Uterus (tissue), 2 donors: ENCODE measurements around the gene POTEJ.
"Not testable (repeated sequence)": the region's sequence is repeated elsewhere in the genome, so short reads cannot be mapped to it uniquely, and the experiment has no call there.

Source experiments
- POLR2A ChIP-seq, 2 donors: fragments of 450-650 bp; IDR thresholded peaks; one replicate each; pipeline ENCODE4 v1.6.1; 2016; ENCODE audit warnings: antibody characterized with exemption in 2 of 2, mild to moderate bottlenecking in 1 of 2, moderate library complexity in 1 of 2
- TF ChIP-seq, protein P1 (sequence below), 4 experiments: fragments of 200-600 bp in 2 of 4; fragments of 450-650 bp in 2 of 4; sonication (generic) in 2 of 4; IDR thresholded peaks; one replicate each; pipeline ENCODE4 v1.5.1; 2016 to 2019; ENCODE audit warnings: antibody characterized with exemption in 4 of 4, mild to moderate bottlenecking in 2 of 4, moderate library complexity in 1 of 4

DNA sequence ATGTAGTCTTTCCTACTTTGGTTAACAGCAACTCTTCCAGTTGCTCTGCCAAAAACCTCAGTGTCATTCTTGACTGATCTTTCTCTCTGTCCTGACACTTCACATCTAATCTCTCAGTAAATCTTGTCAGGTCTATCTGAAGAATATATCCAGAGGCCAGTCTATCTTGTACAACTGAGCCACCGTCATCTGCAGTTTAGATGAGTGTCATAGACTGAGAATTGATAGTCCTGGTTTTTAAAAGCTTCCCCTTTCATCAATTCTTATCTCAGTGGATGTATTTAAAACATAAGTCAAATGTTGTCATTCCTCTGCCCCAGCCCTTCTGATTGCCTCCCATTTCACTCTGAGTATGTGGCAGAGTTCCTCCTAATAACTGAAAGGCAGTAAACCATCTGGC lies 38.0 kb downstream of the POTEJ start:
- TF ChIP-seq, protein P1, sequence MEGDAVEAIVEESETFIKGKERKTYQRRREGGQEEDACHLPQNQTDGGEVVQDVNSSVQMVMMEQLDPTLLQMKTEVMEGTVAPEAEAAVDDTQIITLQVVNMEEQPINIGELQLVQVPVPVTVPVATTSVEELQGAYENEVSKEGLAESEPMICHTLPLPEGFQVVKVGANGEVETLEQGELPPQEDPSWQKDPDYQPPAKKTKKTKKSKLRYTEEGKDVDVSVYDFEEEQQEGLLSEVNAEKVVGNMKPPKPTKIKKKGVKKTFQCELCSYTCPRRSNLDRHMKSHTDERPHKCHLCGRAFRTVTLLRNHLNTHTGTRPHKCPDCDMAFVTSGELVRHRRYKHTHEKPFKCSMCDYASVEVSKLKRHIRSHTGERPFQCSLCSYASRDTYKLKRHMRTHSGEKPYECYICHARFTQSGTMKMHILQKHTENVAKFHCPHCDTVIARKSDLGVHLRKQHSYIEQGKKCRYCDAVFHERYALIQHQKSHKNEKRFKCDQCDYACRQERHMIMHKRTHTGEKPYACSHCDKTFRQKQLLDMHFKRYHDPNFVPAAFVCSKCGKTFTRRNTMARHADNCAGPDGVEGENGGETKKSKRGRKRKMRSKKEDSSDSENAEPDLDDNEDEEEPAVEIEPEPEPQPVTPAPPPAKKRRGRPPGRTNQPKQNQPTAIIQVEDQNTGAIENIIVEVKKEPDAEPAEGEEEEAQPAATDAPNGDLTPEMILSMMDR (IDR thresholded peaks at IDR 0.05), result not testable (repeated sequence)
- TF ChIP-seq POLR2A (IDR thresholded peaks at IDR 0.05), result not testable (repeated sequence)
